Measurements from ENCODE around the gene FAM222B. TPM values are rescaled to one million over a fixed set of nuclear protein-coding genes. Genes with fewer than 3 reads are reported as not detected.
"Not testable (repeated sequence)": the region's sequence is repeated elsewhere in the genome, so short reads cannot be mapped to it uniquely, and the experiment has no call there.

FAM222B gene
- total RNA-seq, 1 donor from 2014 or later, result 16.8 TPM

DNA sequence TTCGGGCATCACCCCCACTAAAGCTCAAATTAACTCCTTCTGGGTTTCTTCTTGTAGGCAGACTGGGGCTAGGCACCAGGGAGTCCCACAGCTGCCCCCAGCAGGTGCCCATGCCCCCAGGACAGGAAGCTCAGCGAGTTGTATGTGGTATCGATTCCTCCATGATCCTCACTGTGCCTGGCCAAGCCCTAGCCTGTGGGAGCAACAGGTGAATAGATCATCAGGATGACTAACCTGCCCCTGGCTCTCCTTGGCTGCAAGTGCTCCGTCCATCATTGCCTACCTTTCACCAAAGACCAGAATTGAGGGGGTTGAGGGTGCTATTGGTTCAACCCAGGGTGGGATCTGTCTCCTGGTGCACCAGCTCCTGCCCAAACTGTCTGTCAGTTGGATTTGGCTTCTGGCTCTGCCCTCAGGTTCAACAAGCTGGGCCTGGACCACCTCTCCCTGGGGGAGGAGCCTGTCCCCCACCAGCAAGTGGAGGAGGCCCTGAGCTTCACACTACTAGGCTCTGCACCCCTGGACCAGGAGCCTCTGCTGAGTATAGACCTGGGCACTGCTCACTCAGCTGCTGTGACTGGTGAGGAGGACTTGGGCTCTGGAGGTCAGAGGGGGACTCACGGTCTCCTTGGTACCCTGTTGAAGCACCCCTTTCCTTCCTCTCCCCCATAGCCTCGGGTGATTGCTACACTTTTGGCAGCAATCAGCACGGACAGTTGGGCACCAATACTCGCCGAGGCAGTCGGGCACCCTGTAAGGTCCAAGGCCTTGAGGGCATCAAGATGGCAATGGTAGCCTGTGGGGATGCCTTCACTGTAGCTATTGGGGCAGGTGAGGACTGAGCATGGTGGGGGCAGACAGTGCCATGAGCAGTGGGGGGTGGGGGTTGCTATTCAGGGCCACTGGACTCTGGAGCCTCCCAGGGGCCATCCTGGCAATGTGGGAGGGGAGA, 101.9 kb downstream of the FAM222B start:
- intact Hi-C loops (cut with micrococcal nuclease), result no loop called here
- ATAC-seq, result no peak
- no peak for DNase-seq

DNA sequence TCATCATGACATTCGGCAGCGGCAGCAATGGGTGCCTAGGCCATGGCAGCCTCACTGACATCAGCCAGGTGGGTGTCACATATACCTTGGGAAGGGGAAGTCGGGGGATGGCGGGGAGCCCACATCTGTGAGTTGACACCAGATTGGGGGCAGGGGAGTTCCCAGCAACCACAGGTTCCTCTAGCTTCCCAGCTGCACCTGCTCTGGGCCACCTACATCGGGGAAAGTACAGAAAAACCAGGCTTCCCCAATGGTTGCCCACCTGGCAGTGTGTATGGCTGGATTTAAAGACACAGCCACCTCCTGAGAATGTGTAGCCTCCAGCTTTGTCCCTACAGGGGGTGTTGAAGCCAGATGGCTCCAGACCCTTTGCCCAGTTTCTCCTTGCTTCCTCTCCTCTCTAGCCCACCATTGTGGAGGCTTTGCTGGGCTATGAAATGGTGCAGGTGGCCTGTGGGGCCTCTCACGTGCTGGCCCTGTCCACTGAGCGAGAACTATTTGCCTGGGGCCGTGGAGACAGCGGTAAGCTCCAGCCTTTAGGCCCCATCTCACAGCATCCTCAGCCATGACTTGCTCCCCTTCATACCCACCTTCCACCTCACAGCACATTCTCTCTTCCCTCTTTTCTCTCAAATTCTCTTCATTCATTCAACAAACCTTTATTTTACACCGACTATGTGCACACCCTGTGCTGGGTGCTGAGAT, 103.8 kb downstream of the FAM222B start:
- ATAC-seq (no peak), DNase-seq (no peak)
- intact Hi-C loops (cut with micrococcal nuclease), result no loop called here

DNA sequence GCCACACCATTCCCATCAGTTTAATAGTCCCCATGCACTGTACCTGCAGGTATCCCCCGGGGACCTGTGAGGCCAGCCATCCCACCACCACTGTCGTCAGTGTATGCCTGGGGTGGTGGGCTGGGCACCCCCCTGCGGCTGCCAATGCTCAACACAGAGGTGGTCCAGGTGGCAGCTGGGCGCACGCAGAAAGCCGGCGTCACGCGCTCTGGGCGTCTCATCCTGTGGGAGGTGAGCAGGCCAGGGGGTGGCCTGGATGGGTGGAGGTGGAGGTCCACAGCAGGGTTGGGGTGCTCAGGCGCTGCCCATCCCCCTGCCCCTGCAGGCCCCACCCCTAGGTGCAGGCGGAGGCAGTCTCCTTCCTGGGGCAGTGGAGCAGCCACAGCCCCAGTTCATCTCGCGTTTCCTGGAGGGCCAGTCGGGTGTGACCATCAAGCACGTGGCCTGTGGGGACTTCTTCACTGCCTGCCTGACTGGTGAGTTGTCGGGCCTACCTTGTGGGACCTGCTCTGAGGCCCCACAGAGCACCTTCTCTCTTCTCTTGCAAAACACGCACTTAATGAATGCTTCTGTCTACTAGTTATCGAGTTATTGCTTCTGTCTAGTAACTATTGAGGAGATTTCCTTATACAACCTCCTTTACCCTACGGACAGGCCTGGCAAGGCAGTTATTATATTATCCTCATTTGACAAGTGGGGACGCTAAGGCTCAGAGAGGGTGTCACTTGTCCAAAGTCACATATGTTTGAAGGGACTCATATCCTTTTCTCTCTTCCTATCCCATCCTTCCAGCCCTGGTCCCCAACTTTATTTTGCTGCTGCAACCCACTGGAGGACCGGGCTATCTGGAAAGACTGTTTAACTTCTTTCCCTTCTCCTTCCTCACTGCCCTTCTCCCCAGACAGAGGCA, 104.6 kb downstream of the FAM222B start:
- DNase-seq (no peak), ATAC-seq (no peak)
- intact Hi-C loops (cut with micrococcal nuclease), result no loop called here

DNA sequence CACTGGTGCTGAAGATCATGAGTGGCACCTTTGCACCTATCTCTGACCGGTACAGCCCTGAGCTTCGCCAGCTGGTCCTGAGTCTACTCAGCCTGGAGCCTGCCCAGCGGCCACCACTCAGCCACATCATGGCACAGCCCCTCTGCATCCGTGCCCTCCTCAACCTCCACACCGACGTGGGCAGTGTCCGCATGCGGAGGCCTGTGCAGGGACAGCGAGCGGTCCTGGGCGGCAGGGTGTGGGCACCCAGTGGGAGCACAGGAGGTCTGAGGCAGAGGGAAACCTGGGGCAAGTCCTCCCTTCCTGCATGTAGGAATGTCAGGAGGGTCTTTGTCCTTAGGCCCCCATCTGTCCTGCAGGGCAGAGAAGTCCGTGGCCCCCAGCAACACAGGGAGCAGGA, 105.3 kb downstream of the FAM222B start:
- intact Hi-C loops (cut with micrococcal nuclease), result no loop called here
- DNase-seq, result no peak
- no peak for ATAC-seq

DNA sequence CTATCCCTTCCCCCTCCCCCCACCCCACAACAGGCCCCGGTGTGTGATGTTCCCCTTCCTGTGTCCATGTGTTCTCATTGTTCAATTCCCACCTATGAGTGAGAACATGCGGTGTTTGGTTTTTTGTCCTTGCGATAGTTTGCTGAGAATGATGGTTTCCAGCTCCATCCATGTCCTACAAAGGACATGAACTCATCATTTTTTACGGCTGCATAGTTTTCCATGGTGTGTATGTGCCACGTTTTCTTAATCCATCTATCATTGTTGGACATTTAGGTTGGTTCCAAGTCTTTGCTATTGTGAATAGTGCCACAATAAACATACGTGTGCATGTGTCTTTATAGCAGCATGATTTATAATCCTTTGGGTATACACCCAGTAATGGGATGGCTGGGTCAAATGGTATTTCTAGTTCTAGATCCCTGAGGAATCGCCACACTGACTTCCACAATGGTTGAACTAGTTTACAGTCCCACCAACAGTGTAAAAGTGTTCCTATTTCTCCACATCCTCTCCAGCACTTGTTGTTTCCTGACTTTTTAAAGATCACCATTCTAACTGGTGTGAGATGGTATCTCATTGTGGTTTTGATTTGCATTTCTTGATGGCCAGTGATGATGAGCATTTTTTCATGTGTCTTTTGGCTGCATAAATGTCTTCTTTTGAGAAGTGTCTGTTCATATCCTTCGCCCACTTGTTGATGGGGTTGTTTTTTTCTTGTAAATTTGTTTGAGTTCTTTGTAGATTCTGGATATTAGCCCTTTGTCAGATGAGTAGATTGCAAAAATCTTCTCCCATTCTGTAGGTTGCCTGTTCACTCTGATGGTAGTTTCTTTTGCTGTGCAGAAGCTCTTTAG, 106.4 kb downstream of the FAM222B start:
- intact Hi-C loops (cut with micrococcal nuclease); ATAC-seq; DNase-seq: not testable (repeated sequence)

DNA sequence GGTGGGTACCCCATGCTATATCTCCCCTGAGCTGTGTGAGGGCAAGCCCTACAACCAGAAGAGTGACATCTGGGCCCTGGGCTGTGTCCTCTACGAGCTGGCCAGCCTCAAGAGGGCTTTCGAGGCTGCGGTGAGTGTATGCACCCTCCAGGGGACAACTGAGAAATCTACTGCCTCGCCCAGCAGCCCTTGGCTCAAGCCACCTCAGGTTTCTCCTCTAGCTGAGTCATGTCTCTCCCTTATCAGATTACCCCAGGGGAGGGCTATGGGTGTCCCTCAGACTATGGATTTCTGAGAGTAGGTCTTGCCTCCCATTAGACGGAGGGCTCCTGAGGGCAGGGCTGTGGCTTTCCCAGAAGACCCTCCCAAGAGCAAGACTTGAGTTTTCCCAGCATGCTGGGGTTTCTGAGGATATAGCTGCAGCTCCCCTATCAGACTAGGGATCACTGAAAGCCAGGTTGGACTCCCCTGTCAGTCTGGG, 107.3 kb downstream of the FAM222B start:
- ATAC-seq (no peak), DNase-seq (no peak)
- intact Hi-C loops (cut with micrococcal nuclease), result no loop called here

DNA sequence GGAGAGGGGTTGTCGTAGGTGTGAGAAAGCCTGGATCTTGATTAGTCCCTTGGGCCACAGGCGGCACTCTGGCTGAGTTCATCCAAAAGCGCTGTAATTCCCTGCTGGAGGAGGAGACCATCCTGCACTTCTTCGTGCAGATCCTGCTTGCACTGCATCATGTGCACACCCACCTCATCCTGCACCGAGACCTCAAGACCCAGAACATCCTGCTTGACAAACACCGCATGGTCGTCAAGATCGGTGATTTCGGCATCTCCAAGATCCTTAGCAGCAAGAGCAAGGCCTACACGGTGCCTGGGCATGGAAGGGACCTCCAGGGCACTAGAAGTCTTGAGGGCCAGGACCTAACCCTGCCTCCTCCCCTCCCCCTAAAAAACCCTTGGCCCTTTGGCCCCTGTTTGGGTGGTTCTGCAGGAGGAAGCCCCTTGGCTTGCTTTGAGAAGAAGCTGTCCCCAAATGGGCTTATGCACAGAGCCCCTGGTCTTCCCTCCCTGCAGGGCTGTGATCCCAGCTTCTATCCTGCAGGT, 107.8 kb downstream of the FAM222B start:
- intact Hi-C loops (cut with micrococcal nuclease), result no loop called here
- DNase-seq, result no peak
- ATAC-seq, result no peak

DNA sequence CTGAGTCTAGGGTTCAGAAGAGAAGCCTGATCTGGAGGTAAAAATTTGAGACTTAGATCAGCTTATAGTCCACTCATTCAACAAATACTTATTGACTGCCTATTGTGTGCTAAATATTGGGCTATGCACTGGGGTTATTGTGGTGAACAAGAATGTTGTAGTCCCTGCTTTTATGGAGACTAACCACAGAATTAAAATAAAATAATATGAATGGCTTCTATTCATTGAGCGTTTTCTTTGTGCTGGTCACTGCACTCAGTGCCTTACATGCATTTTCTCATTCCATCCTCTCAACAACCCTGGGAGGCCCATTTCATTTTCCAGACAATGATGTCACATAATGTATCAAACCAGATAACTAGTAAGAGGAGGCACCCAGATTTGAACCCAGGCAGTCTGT, 109.2 kb downstream of the FAM222B start:
- ATAC-seq, result no peak
- intact Hi-C loops (cut with micrococcal nuclease), result no loop called here

DNA sequence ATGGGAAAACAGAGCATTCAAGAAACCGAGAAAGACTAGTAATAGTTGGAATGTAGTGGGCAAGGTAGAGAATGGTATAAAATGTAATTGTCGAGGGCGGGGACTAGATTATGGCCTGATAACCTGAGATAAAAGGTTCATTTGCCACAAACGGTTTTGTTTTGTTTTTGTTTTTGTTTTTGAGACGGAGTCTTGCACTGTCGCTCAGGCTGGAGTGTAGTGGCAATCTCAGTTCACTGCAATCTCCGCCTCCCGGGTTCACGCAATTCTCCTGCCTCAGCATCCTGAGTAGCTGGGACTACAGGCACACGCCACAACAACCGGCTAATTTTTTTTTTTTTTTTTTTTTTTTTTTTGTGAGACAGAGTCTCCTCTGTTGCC, 112.7 kb downstream of the FAM222B start:
- intact Hi-C loops (cut with micrococcal nuclease), result loop anchor here (2.0 kb wide), 1 partner anchor 21 kb away; no protein-coding TSS in a partner anchor
- ATAC-seq, result no peak

More for the DNA sequence above, 109.2 kb downstream of the FAM222B start:
- DNase-seq, result no peak

DNA sequence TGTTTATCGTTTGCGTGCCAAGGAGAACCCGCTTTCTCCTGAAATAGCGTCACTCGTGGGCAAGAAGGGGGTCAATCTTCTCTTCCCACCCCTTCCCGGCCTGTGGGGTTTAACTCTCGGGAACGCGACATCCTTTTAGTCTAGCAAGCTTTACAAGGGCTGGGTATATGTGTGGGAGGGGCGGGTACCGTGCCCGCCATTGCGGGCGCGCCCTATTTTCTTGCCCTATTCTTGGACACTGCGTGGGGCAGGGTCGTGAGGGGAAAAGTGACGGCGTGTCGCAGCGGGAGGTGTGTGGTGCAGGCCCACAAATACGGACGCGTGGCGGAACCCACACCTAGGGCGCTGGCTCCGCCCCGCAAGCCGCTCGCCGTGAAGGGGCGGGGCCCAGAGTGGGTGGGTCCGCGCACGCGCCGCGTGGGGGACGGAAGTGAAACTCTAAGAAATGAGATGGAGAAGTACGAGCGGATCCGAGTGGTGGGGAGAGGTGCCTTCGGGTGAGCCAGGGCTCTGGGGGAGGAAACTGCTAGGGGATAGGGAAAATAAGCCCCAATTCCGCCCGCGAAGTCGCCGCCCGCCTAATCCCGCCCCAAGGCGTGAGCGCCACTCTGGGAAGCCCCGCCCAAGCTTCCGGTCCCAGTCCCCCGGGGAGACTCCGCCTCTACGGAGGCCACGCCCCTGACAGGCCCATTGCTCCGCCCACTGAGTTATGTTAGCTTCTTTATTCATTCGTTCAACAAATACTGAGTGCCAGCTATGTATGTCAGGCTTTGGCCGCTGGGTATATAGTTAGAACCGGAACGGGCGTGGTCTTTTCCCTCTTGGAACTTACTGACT, 114.0 kb downstream of the FAM222B start, which contains the start of gene NEK8:
TSS of gene NEK8 (plus strand) at position 425 of the 837 bp plus-strand sequence. CDS start at position 451, 26 bp downstream.
- ATAC-seq, result peak; percentile 77
- intact Hi-C loops (cut with micrococcal nuclease), result loop anchor here (2.0 kb wide), 1 partner anchor 22 kb away; no protein-coding TSS in a partner anchor

More for the DNA sequence above, 112.7 kb downstream of the FAM222B start:
- no peak for DNase-seq

DNA sequence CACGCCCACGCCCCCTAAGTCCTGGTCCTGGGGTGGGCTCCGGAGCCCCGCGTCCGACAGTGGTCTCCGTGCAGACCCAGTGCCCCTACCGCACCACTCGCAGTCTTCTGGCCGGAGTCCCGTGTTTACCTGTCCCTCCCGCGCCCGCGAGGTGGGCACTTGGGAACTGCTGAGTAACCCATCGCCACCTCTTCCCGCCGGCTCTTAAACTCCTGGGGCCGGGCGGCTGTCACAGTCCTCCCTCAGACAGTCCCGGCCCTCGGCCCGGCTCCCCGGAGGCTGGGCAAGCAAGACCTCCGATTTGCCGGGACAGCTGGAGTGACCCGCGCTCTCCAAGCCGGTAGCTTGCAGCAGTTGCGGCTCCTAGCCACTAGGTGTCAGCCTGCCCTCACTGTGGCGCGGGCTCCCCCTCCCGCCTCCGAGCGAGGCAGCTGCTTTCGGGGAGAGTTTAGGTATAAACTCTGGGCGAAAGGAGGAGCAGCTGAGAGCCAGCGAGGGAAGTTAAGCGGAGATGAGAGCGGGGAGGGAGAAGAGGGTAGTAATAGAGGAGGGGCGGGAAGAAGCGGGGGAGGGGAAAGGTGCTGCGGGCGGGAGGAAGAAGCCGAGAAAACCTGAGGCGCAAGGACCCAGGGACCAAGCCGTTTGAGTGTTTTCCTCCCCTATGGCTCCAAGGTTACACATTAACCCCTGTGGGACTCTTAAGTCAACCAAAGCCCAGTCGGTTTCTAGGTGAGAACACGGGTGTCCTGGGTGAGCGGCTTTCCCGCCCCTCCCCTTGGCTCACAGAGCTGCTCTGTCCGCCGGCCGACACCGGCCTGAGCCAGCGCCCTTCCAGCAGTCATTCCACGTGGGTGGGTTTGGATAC, 115.7 kb downstream of the FAM222B start:
- ATAC-seq (peak; percentile 79), DNase-seq (peak; percentile 95)
- intact Hi-C loops (cut with micrococcal nuclease), result no loop called here

More for the DNA sequence above, 114.0 kb downstream of the FAM222B start, which contains the start of gene NEK8:
- DNase-seq, result peak; percentile 97

DNA sequence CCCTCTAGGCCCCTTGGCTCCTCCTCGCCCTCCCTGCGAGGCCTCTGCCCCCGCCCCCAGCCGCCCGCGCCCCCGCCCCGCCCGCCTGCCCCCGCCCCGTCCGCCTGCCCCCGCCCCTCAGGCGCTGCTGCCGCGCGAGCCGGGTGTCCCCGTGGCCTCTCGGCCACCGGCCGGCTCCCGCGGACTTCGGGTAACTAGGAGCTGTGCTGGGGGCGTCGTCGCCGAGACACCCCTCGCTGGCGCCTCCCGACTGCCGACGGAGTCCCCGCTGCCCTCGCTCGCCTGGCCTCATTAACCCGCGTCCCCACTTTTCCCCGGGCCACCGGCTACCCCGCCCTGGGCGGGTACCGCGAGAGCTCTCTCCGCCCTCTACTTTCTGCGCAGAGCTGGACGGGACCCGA, 116.4 kb downstream of the FAM222B start, which contains the start of gene TLCD1:
TSS of gene TLCD1 (minus strand) at position 8 of the 401 bp plus-strand sequence. CDS start 136 bp downstream, outside the sequence.
- ATAC-seq, result peak; percentile 57
- intact Hi-C loops (cut with micrococcal nuclease), result no loop called here
- DNase-seq, result peak; percentile 83

DNA sequence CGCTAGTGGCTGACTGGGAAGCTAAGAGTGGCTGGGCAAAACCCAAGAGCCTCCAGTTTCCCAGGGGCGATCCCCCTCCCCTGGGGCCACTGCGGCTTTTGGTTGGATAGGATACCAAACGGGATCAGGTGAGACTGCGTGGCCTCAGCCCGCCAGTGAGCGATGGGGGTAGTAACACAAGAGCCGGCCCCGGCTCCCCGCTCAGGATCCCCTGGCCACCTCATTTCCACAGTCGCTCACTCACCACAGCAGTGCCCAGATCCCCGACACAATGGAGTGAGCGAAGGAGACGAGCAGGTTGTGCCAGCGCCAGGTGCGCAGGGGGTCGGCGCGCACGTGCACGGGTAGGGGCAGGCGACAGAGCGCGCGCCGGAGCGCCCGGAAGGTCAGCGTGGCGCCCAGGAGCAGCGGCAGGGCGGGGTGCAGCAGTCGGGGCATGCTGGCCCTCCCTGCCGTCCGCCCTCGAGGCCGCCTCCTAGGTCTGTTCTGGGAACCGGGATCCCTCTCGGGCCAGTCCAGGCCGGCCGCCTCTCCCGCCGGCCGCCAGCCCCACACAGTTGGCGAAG, 116.8 kb downstream of the FAM222B start:
- ATAC-seq (no peak), DNase-seq (peak; percentile 83)
- intact Hi-C loops (cut with micrococcal nuclease), result no loop called here

DNA sequence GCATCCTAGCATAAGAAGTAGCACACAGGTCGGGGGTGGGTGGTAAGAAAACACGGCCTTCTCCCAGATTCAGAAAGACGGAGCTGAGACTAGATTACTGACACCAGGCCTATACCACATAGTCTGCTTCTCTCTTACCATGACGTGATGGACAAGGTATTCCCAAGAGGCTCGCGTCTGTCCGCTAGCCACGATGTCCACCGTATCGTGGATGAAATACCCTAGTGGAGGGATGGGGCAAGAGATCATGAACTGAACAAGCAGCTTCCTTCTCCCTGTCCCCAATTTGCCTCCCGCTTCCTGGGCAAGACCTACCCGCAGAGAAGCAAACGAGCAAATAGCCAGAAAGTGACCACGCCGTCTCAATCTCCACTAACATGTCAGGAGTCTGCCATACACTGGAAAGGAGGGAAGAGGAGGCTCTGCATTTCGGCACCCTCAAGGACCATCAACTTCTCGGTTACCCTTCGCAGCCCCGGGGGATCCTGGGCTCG, 117.4 kb downstream of the FAM222B start:
- no peak for ATAC-seq
- intact Hi-C loops (cut with micrococcal nuclease), result no loop called here
- DNase-seq, result no peak

DNA sequence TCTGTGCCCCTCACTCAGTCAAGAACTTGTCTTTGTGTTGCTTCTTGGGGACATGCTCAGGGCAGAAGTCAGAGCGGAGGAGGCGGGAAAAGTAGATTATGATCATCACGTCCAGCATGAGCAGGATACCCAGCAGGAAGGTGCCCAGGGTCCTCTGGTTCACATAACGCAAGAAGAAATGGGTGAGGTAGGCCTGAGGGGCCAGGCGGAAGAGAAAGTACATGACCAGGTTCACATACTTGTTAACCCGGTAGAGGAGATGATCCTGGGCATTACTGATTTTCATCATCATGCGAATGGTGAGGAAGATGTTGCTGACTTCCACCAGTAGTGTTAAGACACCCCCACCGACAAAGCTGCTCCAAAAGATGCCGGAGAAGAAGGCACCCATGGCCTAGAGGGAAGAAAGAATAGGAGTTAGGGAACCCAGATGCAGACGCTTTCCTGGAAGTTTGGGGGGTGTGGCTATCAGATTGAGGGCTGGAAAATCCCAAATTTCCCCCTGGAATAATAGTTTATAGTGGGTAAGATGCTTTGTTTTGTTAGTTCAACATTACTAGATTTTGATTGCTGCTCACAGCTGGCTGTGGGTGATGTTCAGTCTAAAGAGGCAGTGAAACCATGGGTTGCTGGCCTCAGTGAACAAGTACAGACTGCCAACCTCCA, 118.0 kb downstream of the FAM222B start:
- peak; percentile 12 for DNase-seq
- no peak for ATAC-seq
- intact Hi-C loops (cut with micrococcal nuclease), result no loop called here

All from left ventricle myocardium superior (tissue), 1 donor.